SU-DHL-6 (cell line): ENCODE results near the gene KRTAP10-8.

Experiments
- H2AFZ ChIP-seq: fragments of 200-600 bp; sonication (generic); 2 replicates; pipeline ENCODE4 v1.6.1; 2014; ENCODE audit warnings: low read depth, mild to moderate bottlenecking, moderate library complexity, mixed read lengths, antibody characterized with exemption, low read length; ENCODE audit not compliant: severe bottlenecking
- H3F3A ChIP-seq: fragments of 200-600 bp; shearing (Covaris generic); 2 replicates; pipeline ENCODE4 v1.6.0; 2016; ENCODE audit warnings: antibody characterized with exemption, mild to moderate bottlenecking; ENCODE audit not compliant: insufficient read depth
- H3K27ac ChIP-seq: fragments of 200-600 bp; sonication (generic); 2 replicates; pipeline ENCODE4 v1.5.1; 2016; ENCODE audit warnings: low read depth, mild to moderate bottlenecking, low read length, moderate library complexity, mixed read lengths
- H3K27me3 ChIP-seq: fragments of 200-600 bp; sonication (generic), shearing (Covaris generic); 2 replicates; pipeline ENCODE4 v1.6.0; 2014; ENCODE audit warnings: mild to moderate bottlenecking, low read length
- H3K36me3 ChIP-seq: fragments of 200-600 bp; sonication (generic); 2 replicates; pipeline ENCODE4 v1.6.1; 2014; ENCODE audit warnings: mild to moderate bottlenecking, low read length, mixed read lengths
- H3K4me2 ChIP-seq: fragments of 300-600, 200-600 bp; shearing (Covaris generic), sonication (generic); 2 replicates; pipeline ENCODE4 v1.6.0; 2014; ENCODE audit warnings: low read length, low read depth, mild to moderate bottlenecking; ENCODE audit not compliant: poor library complexity, severe bottlenecking
- H3K4me3 ChIP-seq: fragments of 200-600 bp; sonication (generic); 2 replicates; pipeline ENCODE4 v1.5.1; 2014; ENCODE audit warnings: antibody characterized with exemption, low read length, mild to moderate bottlenecking, mixed read lengths; ENCODE audit not compliant: insufficient read depth, poor library complexity, severe bottlenecking
- H3K79me2 ChIP-seq: fragments of 200-600 bp; sonication (generic); 2 replicates; pipeline ENCODE4 v1.6.1; 2014; ENCODE audit warnings: mild to moderate bottlenecking, low read length, moderate library complexity; ENCODE audit not compliant: insufficient read depth
- H3K9ac ChIP-seq: fragments of 200-600 bp; sonication (generic); 2 replicates; pipeline ENCODE4 v1.7.0; 2014; ENCODE audit warnings: mild to moderate bottlenecking, low read length
- H3K9me2 ChIP-seq: fragments of 200-600 bp; sonication (generic); replicated peaks from 2 replicates; pipeline ENCODE4 v1.6.1; 2014; ENCODE audit warnings: low read length; ENCODE audit not compliant: insufficient read depth
- H3K9me3 ChIP-seq: fragments of 200-600 bp; sonication (generic); 2 replicates; pipeline ENCODE4 v1.6.1; 2014; ENCODE audit warnings: low read length, mixed read lengths; ENCODE audit not compliant: insufficient read depth
- H4K20me1 ChIP-seq: fragments of 200-600 bp; sonication (generic); 2 replicates; pipeline ENCODE4 v1.6.1; 2014; ENCODE audit warnings: low read depth, mild to moderate bottlenecking, antibody characterized with exemption, low read length, moderate library complexity, mixed read lengths
- CTCF ChIP-seq: fragments of 200-600 bp; sonication (generic); IDR thresholded peaks from one replicate; pipeline ENCODE4 v1.5.1; 2017; ENCODE audit warnings: antibody characterized with exemption, mild to moderate bottlenecking, low read length, moderate library complexity; ENCODE audit not compliant: insufficient read depth, poor library complexity, severe bottlenecking
- EZH2phosphoT487 ChIP-seq: fragments of 200-600 bp; sonication (generic), shearing (Covaris generic); conservative IDR thresholded peaks from 2 replicates; pipeline ENCODE4 v1.6.1; 2018; ENCODE audit warnings: mild to moderate bottlenecking, antibody characterized with exemption, low read length, moderate library complexity, mixed read lengths

The KRTAP10-8 gene

GRCh38 chr21:44583800-44584147, 28.1 kb upstream of the KRTAP10-8 start:
- no peak overlapping the region for H3K4me3 ChIP-seq
- no peaks in the 10 kb centered on the region for H3K9me2 ChIP-seq
- no peaks in the 10 kb centered on the region for H4K20me1 ChIP-seq
- no peak overlapping the region for H2AFZ ChIP-seq
- H3K79me2 ChIP-seq, result no peaks in the 10 kb centered on the region
- no peaks in the 10 kb centered on the region for H3K27me3 ChIP-seq
- H3K36me3 ChIP-seq, result no peaks in the 10 kb centered on the region
- no peak overlapping the region for H3K4me2 ChIP-seq
- H3K9ac ChIP-seq, result no peak overlapping the region
- TF ChIP-seq CTCF (no peak), EZH2phosphoT487 (no peak)
- peaks cover 10% of the 10 kb centered on the region; the same call in 1 of the 2 replicates for H3K9me3 ChIP-seq
- H3K27ac ChIP-seq, result no peak overlapping the region
- H3F3A ChIP-seq, result no peaks in the 10 kb centered on the region

- Histone ChIP-seq H4K20me1 (no peaks in the 10 kb centered on the region), H3F3A (no peaks in the 10 kb centered on the region), H3K9me2 (no peaks in the 10 kb centered on the region), H2AFZ (no peak overlapping the region), H3K36me3 (no peaks in the 10 kb centered on the region), H3K4me3 (no peak overlapping the region), H3K9ac (no peak overlapping the region), H3K4me2 (no peak overlapping the region), H3K27me3 (no peaks in the 10 kb centered on the region), H3K27ac (no peak overlapping the region), H3K79me2 (no peaks in the 10 kb centered on the region), H3K9me3 (peaks cover 10% of the 10 kb centered on the region; the same call in 1 of the 2 replicates)
- TF ChIP-seq EZH2phosphoT487, result no peak
These were observed 26.0 kb upstream of the KRTAP10-8 start for GRCh38 chr21:44585892-44586291.

GRCh38 chr21:44589094-44589493, 22.8 kb upstream of the KRTAP10-8 start:
- no peak for TF ChIP-seq CTCF
- TF ChIP-seq EZH2phosphoT487, result no peak
- Histone ChIP-seq H3K4me2 (no peak overlapping the region), H2AFZ (no peak overlapping the region), H3K27me3 (no peaks in the 10 kb centered on the region), H3K9ac (no peak overlapping the region), H3K79me2 (no peaks in the 10 kb centered on the region), H4K20me1 (no peaks in the 10 kb centered on the region), H3K36me3 (no peaks in the 10 kb centered on the region), H3K9me2 (no peaks in the 10 kb centered on the region), H3K27ac (no peak overlapping the region), H3F3A (no peaks in the 10 kb centered on the region), H3K9me3 (no peaks in the 10 kb centered on the region), H3K4me3 (no peak overlapping the region)

- Histone ChIP-seq H4K20me1 (no peaks in the 10 kb centered on the region), H3K4me2 (no peak overlapping the region), H3K27ac (no peak overlapping the region), H3K9ac (no peak overlapping the region), H2AFZ (no peak overlapping the region), H3F3A (no peaks in the 10 kb centered on the region), H3K9me2 (no peaks in the 10 kb centered on the region), H3K79me2 (no peaks in the 10 kb centered on the region), H3K9me3 (no peaks in the 10 kb centered on the region), H3K27me3 (no peaks in the 10 kb centered on the region), H3K4me3 (no peak overlapping the region), H3K36me3 (no peaks in the 10 kb centered on the region)
- TF ChIP-seq EZH2phosphoT487 (no peak), CTCF (no peak)
These were observed 22.1 kb upstream of the KRTAP10-8 start for GRCh38 chr21:44589586-44590305.
